ENCODE results near the gene RAD9A. TPM values are rescaled to one million over a fixed set of nuclear protein-coding genes. Genes with fewer than 3 reads are reported as not detected.

Gene RAD9A
- total and polyA plus RNA-seq, 9 of the 15 experiments (the other 6 are each of a cell fraction or from before 2014, with no cell fraction given), result 1.4 to 41.2 (median 16.1) TPM

DNA sequence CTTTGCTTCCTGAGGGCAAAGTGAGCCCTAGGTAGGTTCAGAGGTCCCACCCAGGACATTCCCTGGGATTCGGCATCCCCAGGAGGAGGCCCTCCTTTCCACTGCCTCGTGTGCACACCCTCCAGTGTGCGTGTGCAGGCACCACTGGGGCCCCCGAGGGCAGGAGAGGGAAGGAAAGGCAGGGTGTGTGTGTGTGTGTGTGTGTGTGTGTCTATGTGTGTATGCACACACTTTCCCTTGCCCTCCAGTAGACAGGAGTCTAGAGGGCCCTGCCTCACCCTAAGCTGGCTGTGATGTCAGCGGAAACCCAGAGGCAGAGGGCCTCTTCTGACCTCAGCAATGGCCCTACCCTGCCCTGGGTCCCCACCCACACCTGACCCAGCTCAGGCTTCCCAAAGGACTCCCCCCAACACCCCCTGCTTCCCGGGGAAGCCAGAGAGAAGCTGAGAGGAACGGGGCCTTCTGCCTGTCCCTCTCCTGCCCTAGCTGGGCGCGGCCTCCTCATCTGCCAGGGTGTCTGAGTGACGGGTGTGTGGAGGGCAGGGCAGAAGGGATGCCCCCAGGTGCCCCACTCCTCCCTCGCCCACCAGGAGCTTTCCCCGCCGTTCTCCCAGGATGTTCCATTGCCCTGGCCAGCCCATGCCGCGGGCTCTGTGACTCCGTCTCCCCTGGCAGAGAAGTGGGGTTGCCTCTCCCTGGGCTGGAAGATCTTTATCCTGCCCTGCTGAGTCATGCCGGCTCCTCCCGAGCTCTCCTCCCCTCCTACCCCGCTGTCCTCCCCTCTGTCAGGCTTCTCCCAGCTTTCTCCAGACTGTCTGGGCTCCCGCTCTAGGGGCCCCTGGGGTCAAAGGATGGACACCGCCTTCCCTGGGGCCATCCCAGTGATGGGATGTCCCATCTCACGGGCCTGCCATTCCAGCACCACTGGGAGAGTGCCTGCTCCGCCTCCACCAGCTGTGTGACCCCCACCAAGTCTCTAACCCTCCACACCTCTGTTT lies 12.4 kb upstream of the RAD9A start (continued):
- TF ChIP-seq, protein P1, sequence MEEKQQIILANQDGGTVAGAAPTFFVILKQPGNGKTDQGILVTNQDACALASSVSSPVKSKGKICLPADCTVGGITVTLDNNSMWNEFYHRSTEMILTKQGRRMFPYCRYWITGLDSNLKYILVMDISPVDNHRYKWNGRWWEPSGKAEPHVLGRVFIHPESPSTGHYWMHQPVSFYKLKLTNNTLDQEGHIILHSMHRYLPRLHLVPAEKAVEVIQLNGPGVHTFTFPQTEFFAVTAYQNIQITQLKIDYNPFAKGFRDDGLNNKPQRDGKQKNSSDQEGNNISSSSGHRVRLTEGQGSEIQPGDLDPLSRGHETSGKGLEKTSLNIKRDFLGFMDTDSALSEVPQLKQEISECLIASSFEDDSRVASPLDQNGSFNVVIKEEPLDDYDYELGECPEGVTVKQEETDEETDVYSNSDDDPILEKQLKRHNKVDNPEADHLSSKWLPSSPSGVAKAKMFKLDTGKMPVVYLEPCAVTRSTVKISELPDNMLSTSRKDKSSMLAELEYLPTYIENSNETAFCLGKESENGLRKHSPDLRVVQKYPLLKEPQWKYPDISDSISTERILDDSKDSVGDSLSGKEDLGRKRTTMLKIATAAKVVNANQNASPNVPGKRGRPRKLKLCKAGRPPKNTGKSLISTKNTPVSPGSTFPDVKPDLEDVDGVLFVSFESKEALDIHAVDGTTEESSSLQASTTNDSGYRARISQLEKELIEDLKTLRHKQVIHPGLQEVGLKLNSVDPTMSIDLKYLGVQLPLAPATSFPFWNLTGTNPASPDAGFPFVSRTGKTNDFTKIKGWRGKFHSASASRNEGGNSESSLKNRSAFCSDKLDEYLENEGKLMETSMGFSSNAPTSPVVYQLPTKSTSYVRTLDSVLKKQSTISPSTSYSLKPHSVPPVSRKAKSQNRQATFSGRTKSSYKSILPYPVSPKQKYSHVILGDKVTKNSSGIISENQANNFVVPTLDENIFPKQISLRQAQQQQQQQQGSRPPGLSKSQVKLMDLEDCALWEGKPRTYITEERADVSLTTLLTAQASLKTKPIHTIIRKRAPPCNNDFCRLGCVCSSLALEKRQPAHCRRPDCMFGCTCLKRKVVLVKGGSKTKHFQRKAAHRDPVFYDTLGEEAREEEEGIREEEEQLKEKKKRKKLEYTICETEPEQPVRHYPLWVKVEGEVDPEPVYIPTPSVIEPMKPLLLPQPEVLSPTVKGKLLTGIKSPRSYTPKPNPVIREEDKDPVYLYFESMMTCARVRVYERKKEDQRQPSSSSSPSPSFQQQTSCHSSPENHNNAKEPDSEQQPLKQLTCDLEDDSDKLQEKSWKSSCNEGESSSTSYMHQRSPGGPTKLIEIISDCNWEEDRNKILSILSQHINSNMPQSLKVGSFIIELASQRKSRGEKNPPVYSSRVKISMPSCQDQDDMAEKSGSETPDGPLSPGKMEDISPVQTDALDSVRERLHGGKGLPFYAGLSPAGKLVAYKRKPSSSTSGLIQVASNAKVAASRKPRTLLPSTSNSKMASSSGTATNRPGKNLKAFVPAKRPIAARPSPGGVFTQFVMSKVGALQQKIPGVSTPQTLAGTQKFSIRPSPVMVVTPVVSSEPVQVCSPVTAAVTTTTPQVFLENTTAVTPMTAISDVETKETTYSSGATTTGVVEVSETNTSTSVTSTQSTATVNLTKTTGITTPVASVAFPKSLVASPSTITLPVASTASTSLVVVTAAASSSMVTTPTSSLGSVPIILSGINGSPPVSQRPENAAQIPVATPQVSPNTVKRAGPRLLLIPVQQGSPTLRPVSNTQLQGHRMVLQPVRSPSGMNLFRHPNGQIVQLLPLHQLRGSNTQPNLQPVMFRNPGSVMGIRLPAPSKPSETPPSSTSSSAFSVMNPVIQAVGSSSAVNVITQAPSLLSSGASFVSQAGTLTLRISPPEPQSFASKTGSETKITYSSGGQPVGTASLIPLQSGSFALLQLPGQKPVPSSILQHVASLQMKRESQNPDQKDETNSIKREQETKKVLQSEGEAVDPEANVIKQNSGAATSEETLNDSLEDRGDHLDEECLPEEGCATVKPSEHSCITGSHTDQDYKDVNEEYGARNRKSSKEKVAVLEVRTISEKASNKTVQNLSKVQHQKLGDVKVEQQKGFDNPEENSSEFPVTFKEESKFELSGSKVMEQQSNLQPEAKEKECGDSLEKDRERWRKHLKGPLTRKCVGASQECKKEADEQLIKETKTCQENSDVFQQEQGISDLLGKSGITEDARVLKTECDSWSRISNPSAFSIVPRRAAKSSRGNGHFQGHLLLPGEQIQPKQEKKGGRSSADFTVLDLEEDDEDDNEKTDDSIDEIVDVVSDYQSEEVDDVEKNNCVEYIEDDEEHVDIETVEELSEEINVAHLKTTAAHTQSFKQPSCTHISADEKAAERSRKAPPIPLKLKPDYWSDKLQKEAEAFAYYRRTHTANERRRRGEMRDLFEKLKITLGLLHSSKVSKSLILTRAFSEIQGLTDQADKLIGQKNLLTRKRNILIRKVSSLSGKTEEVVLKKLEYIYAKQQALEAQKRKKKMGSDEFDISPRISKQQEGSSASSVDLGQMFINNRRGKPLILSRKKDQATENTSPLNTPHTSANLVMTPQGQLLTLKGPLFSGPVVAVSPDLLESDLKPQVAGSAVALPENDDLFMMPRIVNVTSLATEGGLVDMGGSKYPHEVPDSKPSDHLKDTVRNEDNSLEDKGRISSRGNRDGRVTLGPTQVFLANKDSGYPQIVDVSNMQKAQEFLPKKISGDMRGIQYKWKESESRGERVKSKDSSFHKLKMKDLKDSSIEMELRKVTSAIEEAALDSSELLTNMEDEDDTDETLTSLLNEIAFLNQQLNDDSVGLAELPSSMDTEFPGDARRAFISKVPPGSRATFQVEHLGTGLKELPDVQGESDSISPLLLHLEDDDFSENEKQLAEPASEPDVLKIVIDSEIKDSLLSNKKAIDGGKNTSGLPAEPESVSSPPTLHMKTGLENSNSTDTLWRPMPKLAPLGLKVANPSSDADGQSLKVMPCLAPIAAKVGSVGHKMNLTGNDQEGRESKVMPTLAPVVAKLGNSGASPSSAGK (IDR thresholded peaks at IDR 0.05), result peak; percentile 54; the same call in 1 of the 2 replicates
- TF ChIP-seq ZNF445 (CRISPR knock-in tag; IDR thresholded peaks at IDR 0.05; ENCODE audit: low read depth) (no peak), U2AF1 (optimal IDR thresholded peaks at IDR 0.05; ENCODE audit: low read depth, low read length) (no peak), HMGXB4 (CRISPR knock-in tag; IDR thresholded peaks at IDR 0.05) (no peak), ZNF764 (CRISPR knock-in tag; IDR thresholded peaks at IDR 0.05; ENCODE audit: low read depth) (no peak), NFXL1 (CRISPR knock-in tag; IDR thresholded peaks at IDR 0.05) (no peak), MTA3 (IDR thresholded peaks at IDR 0.05; ENCODE audit: borderline replicate concordance) (peak; percentile 88), GTF2F1 (IDR thresholded peaks at IDR 0.05; ENCODE audit: low read depth, low read length) (no peak), ERF (CRISPR knock-in tag; IDR thresholded peaks at IDR 0.05) (peak; percentile 90), ZNF561 (CRISPR knock-in tag; conservative IDR thresholded peaks at IDR 0.05) (0 out of 2 replicates have a peak, but pooled peaks have one; percentile 31)
- TF ChIP-seq, protein P2, sequence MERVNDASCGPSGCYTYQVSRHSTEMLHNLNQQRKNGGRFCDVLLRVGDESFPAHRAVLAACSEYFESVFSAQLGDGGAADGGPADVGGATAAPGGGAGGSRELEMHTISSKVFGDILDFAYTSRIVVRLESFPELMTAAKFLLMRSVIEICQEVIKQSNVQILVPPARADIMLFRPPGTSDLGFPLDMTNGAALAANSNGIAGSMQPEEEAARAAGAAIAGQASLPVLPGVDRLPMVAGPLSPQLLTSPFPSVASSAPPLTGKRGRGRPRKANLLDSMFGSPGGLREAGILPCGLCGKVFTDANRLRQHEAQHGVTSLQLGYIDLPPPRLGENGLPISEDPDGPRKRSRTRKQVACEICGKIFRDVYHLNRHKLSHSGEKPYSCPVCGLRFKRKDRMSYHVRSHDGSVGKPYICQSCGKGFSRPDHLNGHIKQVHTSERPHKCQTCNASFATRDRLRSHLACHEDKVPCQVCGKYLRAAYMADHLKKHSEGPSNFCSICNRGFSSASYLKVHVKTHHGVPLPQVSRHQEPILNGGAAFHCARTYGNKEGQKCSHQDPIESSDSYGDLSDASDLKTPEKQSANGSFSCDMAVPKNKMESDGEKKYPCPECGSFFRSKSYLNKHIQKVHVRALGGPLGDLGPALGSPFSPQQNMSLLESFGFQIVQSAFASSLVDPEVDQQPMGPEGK (CRISPR knock-in tag; IDR thresholded peaks at IDR 0.05; ENCODE audit: borderline replicate concordance), result no peak
